Subcutaneous adipose tissue (tissue), 4 donors: ENCODE measurements around the gene COA3. TPM values are rescaled to one million over a fixed set of nuclear protein-coding genes. Genes with fewer than 3 reads are reported as not detected.

Experiments used
- CTCF ChIP-seq: fragments of 450-650 bp; IDR thresholded peaks from one replicate; pipeline ENCODE4 v1.5.1; 2016; ENCODE audit warnings: low read depth, mild to moderate bottlenecking, control low read depth, antibody characterized with exemption, moderate library complexity
- total RNA-seq, 4 donors: library from RNA; depleted of rRNA; stranded (reverse); fragments of >200 nt; gene quantifications; one replicate each; pipeline ENCODE4 v1.1.0, GENCODE V29; 2016

The COA3 gene
- total RNA-seq, 4 donors from 2014 or later, result 51.8 to 76.6 (median 60.4) TPM

DNA sequence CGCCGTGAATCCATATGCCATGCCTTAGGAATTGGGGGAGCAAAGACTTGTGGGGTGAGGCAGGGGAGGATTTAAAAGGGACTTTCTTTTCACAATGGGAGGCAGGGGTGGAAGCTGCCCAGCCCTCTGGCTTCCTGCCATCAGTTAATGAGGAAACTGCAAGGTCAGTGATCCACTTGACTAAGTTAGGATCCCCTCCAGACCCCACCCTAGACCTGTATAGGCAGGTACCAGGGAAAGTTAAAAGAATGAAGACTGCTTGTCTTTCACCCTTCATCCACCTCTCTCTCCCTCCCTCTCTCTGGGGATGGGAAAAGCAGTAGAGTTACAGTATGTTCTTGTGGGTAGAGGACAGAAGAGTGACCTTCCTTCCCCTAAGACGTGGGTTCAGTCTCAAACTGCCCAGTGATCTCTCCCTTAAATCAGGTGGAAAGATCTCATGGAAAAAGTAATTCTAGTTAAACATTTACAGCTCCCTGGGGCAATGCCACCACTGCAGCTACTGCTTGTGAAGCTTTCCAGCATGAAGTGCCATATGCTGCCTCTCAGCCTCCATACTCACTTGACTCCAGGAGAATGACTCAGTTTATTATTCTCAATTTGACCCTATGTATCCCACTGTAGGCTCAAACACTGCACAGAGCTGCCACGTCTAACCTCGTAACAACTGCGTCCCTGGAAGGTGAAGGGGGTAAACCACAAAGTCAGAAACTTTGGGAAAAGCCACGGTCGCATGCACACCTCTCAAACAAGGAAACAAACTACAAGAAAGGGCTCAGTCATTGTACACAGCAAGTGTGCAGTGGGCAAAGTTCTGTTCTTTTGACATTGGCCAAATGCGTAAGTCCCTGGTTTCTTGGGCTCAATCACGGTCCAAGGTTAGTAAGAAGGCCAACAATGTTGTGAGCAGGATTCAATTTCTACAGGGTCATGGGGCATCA, 1.2 kb downstream of the COA3 start:
- TF ChIP-seq CTCF, result no peak

GRCh38 chr17:42796066-42796758, 2.3 kb downstream of the COA3 start:
- no peak for TF ChIP-seq CTCF

- TF ChIP-seq CTCF, result no peak
These were observed 3.0 kb downstream of the COA3 start for GRCh38 chr17:42795465-42795864.

DNA sequence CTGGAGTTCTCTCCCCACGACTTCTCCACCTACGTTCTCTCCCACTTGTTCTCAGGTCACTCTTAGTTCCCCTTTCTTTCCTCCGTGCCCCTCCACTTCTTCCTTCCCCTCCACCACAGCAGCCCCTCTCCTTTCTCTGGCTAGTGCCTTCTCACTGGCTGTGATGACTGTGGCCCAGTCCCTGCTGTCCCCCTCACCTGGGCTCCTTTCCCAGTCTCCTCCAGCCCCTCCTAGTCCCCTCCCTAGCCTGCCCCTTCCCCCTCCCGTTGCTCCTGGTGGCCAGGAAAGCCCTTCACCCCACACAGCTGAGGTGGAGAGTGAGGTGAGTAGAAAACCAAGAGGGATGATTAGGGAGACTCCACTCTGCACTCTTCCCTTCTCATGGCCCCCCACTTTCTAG, 3.4 kb downstream of the COA3 start:
- TF ChIP-seq CTCF, result no peak

GRCh38 chr17:42792545-42792944, 6.0 kb downstream of the COA3 start:
- no peak for TF ChIP-seq CTCF

DNA sequence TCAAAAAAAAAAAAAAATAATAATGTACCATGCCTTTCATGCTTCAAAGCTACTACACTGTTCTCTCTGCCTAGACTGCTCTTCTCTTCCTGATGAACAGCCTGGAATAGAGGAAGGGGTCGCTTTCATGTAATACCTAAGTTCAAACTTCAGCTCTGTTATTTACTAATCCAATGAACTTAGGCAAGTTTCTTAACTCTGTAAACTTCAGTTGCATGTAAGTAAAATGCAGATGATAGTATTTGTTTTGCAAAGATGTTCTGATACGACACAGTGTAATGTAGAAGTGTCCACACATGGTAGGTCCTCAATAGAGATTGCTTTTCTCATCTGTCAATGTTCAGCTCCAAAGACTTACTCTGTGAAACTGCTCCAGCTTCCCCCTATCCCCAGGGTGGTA, 6.6 kb downstream of the COA3 start:
- TF ChIP-seq CTCF, result no peak

- TF ChIP-seq CTCF, result no peak
These were observed 11.2 kb downstream of the COA3 start for GRCh38 chr17:42787266-42787665.
